Thyroid gland (tissue), 4 donors: Measurements from ENCODE around the gene KDSR. TPM values are rescaled to one million over a fixed set of nuclear protein-coding genes. Genes with fewer than 3 reads are reported as not detected.
"Not testable (repeated sequence)": the region's sequence is repeated elsewhere in the genome, so short reads cannot be mapped to it uniquely, and the experiment has no call there.

Source experiments
- DNase-seq, 2 donors: peaks; one replicate each; pipeline ENCODE4 v3.0.0-alpha.2; 2019
- H3K27ac ChIP-seq, 3 donors: fragments of 200-600 bp; sonication (generic); 1 replicate in 2 of 3; 2 replicates in 1 of 3; pipeline ENCODE4 v1.5.1; 2016 to 2019; ENCODE audit warnings: mild to moderate bottlenecking in 1 of 3, moderate library complexity in 1 of 3
- H3K27me3 ChIP-seq: fragments of 200-600 bp; sonication (generic); one replicate; pipeline ENCODE4 v1.5.1; 2019
- H3K36me3 ChIP-seq, 2 donors: fragments of 200-600 bp; sonication (generic); one replicate each; pipeline ENCODE4 v1.5.1; 2016 to 2019
- H3K4me1 ChIP-seq, 2 donors: fragments of 200-600 bp; sonication (generic); one replicate each; pipeline ENCODE4 v1.5.1; 2017 to 2019
- H3K4me3 ChIP-seq, 3 donors: fragments of 200-600 bp; sonication (generic); replicated peaks in 1 of 3; 1 replicate in 2 of 3; 2 replicates in 1 of 3; pipeline ENCODE4 v1.5.1; 2016; ENCODE audit warnings: mild to moderate bottlenecking in 1 of 3
- H3K9me3 ChIP-seq: fragments of 200-600 bp; sonication (generic); one replicate; pipeline ENCODE4 v1.5.1; 2017
- POLR2A ChIP-seq, 2 donors: fragments of 450-650 bp; IDR thresholded peaks; one replicate each; pipeline ENCODE4 v1.6.1; 2017; ENCODE audit warnings: antibody characterized with exemption in 2 of 2, mild to moderate bottlenecking in 2 of 2, moderate library complexity in 1 of 2
- WGBS, 2 donors: methylation state at CpG; one replicate each; pipeline ENCODE4 v1.1.5; 2017; 5-methylcytosine and 5-hydroxymethylcytosine counted together
- intact Hi-C: fragments of 100-400 bp; cut with DNase I; formaldehyde crosslinking; loops from one replicate; pipeline ENCODE4 v1.15.1; 2023
- total RNA-seq, 4 donors: library from RNA; depleted of rRNA; stranded (reverse); fragments of >200 nt; gene quantifications; one replicate each; pipeline ENCODE4 v1.2.3, GENCODE V29; 2016
- TF ChIP-seq, protein P1 (sequence below), 6 experiments: fragments of 200-600 bp in 3 of 6; fragments of 450-650 bp in 3 of 6; sonication (generic) in 3 of 6; IDR thresholded peaks; one replicate each; pipeline ENCODE4 v1.5.1; 2016 to 2019; ENCODE audit warnings: antibody characterized with exemption in 6 of 6, mild to moderate bottlenecking in 2 of 6, inconsistent platforms in 1 of 6, moderate library complexity in 1 of 6

The KDSR gene
- total RNA-seq, 4 donors from 2014 or later = 30.7 to 85.7 (median 46.8) TPM

DNA sequence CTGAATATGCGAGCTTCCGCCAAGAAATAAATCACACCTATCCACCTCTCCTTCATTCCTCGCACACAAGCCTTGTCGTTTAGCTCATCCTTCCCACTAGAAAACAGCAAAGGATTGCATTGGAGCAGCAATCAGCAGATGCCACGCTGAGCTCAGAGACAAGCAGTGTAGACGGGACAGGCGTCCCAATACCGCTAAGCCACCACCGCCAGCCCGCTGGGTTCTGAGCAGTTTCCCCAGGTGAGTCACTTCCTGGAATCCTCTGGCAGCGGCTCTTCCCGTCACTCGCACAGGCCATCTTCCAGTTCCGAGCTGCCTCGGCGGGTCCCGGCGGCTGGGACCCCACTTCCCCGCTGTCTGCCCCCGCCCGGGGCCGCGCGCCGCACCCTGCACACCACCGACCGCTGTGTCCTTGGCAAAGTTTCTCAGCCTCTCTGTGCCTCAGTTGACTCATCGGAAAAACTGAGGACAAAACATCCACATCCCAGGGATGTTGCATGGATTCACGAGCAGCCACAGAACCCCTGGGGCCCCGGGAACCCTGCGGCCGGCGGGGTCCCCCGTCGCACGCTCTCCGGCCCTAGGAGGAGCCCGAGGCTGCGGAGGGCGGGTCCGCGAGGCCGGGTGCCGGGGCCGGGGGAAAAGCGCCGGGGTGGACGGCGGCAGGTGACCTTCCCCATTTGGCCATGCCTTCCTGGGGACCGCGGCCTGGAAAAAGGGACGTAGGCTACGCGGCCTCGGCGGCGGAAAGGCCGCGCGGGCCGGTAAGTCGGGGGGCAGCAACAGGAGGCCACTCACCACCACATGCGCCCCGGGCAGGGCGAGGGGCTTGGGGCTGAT lies 573 bp downstream of the KDSR start:
- peak overlapping the region; percentile 69 to 99 (median 97) for H3K27ac ChIP-seq
- TF ChIP-seq, protein P1, sequence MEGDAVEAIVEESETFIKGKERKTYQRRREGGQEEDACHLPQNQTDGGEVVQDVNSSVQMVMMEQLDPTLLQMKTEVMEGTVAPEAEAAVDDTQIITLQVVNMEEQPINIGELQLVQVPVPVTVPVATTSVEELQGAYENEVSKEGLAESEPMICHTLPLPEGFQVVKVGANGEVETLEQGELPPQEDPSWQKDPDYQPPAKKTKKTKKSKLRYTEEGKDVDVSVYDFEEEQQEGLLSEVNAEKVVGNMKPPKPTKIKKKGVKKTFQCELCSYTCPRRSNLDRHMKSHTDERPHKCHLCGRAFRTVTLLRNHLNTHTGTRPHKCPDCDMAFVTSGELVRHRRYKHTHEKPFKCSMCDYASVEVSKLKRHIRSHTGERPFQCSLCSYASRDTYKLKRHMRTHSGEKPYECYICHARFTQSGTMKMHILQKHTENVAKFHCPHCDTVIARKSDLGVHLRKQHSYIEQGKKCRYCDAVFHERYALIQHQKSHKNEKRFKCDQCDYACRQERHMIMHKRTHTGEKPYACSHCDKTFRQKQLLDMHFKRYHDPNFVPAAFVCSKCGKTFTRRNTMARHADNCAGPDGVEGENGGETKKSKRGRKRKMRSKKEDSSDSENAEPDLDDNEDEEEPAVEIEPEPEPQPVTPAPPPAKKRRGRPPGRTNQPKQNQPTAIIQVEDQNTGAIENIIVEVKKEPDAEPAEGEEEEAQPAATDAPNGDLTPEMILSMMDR (IDR thresholded peaks at IDR 0.05) = no peak
- TF ChIP-seq POLR2A (IDR thresholded peaks at IDR 0.05) = peak in 1 of 2 donors; percentile 5
- peaks cover 10 to 22% of the 10 kb centered on the region in 2 donors for H3K4me1 ChIP-seq
- H3K4me3 ChIP-seq = peak overlapping the region; percentile 12 to 99 (median 77)
- intact Hi-C loops = loop anchor here (5.0 kb wide), 1 partner anchor 56 kb away; the partner anchor contains the start of gene VPS4B
- no peaks in the 10 kb centered on the region for H3K27me3 ChIP-seq
- H3K9me3 ChIP-seq = no peaks in the 10 kb centered on the region
- WGBS, 2 donors = 1% methylated on average over 25 to 43 of the region's 65 CpGs
- H3K36me3 ChIP-seq = peaks cover 7 to 11% of the 10 kb centered on the region in 2 donors
- DNase-seq = peak; percentile 65 to 69

DNA sequence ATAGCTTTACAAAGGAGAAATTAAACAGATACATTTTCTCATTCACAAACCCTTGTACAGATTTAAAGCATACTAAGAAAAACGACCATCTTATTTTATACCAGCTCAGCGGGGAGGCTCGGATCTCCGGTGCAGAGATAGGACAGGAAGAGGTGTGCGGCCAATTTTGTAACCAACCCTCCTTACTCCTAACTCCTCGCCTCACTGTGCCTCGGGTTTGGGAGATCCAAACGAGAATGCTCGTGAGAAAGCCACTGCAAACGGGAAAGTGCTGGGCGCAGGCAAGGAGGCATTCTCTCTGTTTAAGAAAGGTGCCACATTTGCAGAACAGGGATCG lies 1.2 kb downstream of the KDSR start:
- no peaks in the 10 kb centered on the region for H3K9me3 ChIP-seq
- WGBS, 2 donors = 6% methylated on average over 12 of the region's 12 CpGs
- H3K4me3 ChIP-seq = peak overlapping the region; percentile 12 to 99 (median 77)
- H3K27ac ChIP-seq = no peak overlapping the region
- no peak for DNase-seq
- peaks cover 10 to 22% of the 10 kb centered on the region in 2 donors for H3K4me1 ChIP-seq
- intact Hi-C loops = loop anchor here (5.0 kb wide), 1 partner anchor 56 kb away; the partner anchor contains the start of gene VPS4B
- TF ChIP-seq, protein P1 (IDR thresholded peaks at IDR 0.05) = no peak
- no peak for TF ChIP-seq POLR2A (IDR thresholded peaks at IDR 0.05)
- H3K27me3 ChIP-seq = no peaks in the 10 kb centered on the region
- H3K36me3 ChIP-seq = peaks cover 10 to 14% of the 10 kb centered on the region in 2 donors

- intact Hi-C loops = no loop called here
Measured at GRCh38 chr18:63363951-63364350, 3.1 kb downstream of the KDSR start.

GRCh38 chr18:63363420-63363819 lies 3.6 kb downstream of the KDSR start:
- Histone ChIP-seq H3K4me1 (peaks cover 10 to 20% of the 10 kb centered on the region in 2 donors), H3K36me3 (peaks cover 21 to 24% of the 10 kb centered on the region in 2 donors)
- intact Hi-C loops, H3K27ac ChIP-seq, H3K9me3 ChIP-seq, H3K4me3 ChIP-seq, DNase-seq, H3K27me3 ChIP-seq: not testable (repeated sequence)
- WGBS, 2 donors = 100% methylated on average over 2 of the region's 2 CpGs; no CpG with 5 or more reads in 1 of the 2 donors

More at GRCh38 chr18:63363951-63364350, 3.1 kb downstream of the KDSR start:
- TF ChIP-seq, protein P1 (IDR thresholded peaks at IDR 0.05) = no peak
- TF ChIP-seq POLR2A (IDR thresholded peaks at IDR 0.05) = no peak
- H3K27ac ChIP-seq = no peak overlapping the region
- H3K4me1 ChIP-seq = peaks cover 10 to 22% of the 10 kb centered on the region in 2 donors
- H3K27me3 ChIP-seq = no peaks in the 10 kb centered on the region
- H3K9me3 ChIP-seq = no peaks in the 10 kb centered on the region
- peaks cover 21 to 24% of the 10 kb centered on the region in 2 donors for H3K36me3 ChIP-seq
- no peak for DNase-seq
- 80 to 88% methylated on average over 2 of the region's 2 CpGs for WGBS, 2 donors
- no peak overlapping the region for H3K4me3 ChIP-seq

DNA sequence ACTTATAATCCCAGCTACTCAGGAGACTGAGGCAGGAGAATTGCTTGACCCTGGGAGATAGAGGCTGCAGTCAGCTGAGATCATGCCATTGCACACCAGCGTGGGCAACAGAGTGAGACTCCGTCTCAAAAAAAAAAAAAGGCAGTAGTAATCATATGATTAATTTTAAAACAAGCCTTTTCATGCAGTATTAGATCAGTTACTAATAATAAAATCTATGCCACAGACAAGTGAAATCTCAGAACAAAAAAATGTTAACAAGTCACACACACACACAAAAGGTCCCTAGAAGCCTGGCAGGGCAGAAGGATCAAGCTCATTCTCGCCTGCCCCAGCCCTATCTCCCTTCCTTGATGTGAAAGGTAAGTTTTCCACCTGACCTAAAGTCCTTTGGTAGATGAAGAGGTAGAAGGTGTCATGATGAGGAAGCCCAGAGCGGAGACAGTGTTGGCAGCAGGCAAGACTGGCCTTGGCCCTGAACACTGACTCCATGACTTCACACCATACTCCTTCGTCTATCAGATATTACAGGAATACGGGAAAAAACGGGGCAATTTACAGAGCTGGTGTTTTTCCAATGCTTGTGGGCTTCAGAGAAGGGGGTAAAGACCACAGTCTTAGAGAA lies 10.6 kb downstream of the KDSR start:
- intact Hi-C loops = no loop called here
- peaks cover 50 to 60% of the 10 kb centered on the region in 2 donors for H3K36me3 ChIP-seq

More for the DNA sequence above, 10.6 kb downstream of the KDSR start:
- Histone ChIP-seq H3K27ac (no peak overlapping the region), H3K27me3 (no peaks in the 10 kb centered on the region), H3K9me3 (no peaks in the 10 kb centered on the region), H3K4me1 (no peaks in the 10 kb centered on the region), H3K4me3 (no peak overlapping the region)
- WGBS, 2 donors = 94 to 98% methylated on average over 7 of the region's 7 CpGs
- no peak for DNase-seq
- TF ChIP-seq, protein P1 (IDR thresholded peaks at IDR 0.05) = no peak
- no peak for TF ChIP-seq POLR2A (IDR thresholded peaks at IDR 0.05)
